Right lobe of liver (tissue), 4 donors: Measurements from ENCODE around the gene MTMR2.

Experiments used
- POLR2A ChIP-seq: fragments of 450-650 bp; IDR thresholded peaks from one replicate; pipeline ENCODE4 v1.6.1; 2017; ENCODE audit warnings: antibody characterized with exemption, mild to moderate bottlenecking
- TF ChIP-seq, protein P1 (sequence below), 4 donors: fragments of 200-600 bp in 3 of 4; fragments of 450-650 bp in 1 of 4; IDR thresholded peaks; one replicate each; pipeline versions ENCODE4 v1.5.1 to v1.8.0; 2016 to 2022; ENCODE audit warnings: antibody characterized with exemption in 4 of 4, mild to moderate bottlenecking in 2 of 4
- donor health status: DM: no; HTN: no; CAD: no.
- donor health status: DM: no; HTN: no; CAD: no.
- donor health status: DM: no; HTN: yes; CAD: no.

DNA sequence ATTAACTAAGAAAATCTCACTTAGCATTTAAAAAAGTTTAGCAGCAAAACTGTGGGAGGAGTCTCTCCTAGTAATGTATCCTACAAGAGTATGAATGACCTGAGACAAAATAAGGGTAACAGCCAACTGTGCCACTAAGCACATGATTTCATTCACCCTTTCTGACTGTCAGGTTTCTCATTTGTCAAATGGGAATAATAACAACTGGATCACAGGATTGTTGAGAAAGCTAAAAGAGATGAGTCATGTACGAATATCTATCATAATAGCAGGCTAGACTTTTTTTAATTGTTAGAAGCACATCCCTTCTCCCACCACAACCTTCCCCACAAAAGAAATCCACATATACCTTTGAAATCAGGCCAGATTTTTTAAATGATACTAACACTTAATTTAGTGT lies 39.5 kb downstream of the MTMR2 start:
- TF ChIP-seq, protein P1, sequence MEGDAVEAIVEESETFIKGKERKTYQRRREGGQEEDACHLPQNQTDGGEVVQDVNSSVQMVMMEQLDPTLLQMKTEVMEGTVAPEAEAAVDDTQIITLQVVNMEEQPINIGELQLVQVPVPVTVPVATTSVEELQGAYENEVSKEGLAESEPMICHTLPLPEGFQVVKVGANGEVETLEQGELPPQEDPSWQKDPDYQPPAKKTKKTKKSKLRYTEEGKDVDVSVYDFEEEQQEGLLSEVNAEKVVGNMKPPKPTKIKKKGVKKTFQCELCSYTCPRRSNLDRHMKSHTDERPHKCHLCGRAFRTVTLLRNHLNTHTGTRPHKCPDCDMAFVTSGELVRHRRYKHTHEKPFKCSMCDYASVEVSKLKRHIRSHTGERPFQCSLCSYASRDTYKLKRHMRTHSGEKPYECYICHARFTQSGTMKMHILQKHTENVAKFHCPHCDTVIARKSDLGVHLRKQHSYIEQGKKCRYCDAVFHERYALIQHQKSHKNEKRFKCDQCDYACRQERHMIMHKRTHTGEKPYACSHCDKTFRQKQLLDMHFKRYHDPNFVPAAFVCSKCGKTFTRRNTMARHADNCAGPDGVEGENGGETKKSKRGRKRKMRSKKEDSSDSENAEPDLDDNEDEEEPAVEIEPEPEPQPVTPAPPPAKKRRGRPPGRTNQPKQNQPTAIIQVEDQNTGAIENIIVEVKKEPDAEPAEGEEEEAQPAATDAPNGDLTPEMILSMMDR (IDR thresholded peaks at IDR 0.05) = no peak
- no peak for TF ChIP-seq POLR2A
